Stimulated activated CD4-positive, alpha-beta T cell treated with anti-CD3 and anti-CD28 coated beads, TNF-alpha, amount 100 ng/mL, for 4 hours (primary cell): Measurements from ENCODE around the gene RXRG.

Experiments used
- DNase-seq, 3 experiments: peaks; one replicate each; pipeline ENCODE4 v3.0.0-alpha.2; 2020; ENCODE audit warnings: low read depth in 3 of 3

Gene RXRG

DNA sequence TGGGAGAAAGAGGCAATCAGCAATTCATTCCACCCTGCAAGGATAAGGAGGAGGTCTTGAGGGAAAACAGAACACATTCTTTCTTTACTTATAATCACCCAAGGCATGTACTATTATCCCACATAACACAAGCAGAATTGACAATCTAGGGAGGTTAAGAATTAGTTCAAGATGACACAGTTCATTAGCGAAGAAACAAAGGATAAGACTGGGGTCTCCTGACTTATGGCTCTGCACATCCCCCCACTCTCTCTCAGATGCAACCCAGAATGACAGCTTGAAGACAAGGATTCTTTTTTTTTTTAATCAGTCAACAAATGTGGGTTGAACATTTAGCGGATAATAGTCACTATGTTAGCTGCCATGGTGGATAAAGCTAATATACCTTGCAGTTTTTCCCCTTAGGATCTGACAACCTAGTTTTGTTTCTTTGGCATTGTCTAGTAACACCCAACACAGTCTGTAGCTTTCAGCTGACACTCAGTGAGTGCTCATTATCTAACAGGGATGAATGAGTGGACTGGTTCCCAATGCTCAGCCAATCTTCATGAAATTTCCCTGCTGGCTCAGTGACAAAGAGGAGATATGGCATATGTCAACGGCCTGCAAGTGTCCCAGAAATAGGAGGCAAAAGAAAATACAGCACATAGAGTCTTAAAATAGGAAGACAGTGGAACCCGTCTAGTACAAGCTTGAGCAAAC is 35.1 kb downstream of the RXRG start:
- no peak for DNase-seq

DNA sequence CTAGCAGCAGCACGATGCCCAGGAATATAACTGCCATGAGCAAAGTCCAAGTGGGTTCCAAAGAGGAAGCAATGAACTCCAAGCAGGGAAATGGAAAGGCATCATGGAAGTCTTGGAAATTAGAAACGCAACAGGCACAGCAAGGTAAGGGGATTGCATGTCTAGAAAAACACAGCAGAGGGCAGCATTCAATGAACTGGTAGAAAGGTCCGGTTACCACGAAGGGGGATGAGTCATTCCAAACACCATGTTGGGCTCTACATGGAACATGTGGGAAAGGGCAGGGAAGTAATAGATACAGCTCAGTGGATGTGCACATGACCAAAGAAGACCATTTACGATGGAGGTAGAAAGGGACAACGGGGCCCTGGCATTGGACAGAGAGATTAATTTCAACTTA is 36.4 kb downstream of the RXRG start:
- DNase-seq, result no peak

DNA sequence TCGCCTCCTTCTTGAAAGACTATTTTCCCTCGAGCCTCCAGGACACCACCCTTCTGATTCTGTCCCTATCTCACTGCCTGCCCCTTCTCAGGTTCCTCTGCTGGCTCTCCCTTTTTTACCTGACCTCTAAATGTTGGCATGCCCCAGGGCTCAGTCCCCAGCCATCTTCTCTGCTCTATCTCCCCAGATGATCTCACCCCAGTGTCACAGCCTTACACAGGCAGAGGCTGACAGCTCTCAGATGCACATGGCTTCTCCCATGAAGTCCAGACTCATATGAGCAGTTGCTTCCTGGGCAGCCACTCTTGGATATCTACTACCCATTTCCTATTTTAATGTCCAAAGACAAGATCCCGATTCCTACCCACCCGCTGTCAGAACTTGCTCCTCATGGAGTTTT is 37.5 kb downstream of the RXRG start:
- no peak for DNase-seq

DNA sequence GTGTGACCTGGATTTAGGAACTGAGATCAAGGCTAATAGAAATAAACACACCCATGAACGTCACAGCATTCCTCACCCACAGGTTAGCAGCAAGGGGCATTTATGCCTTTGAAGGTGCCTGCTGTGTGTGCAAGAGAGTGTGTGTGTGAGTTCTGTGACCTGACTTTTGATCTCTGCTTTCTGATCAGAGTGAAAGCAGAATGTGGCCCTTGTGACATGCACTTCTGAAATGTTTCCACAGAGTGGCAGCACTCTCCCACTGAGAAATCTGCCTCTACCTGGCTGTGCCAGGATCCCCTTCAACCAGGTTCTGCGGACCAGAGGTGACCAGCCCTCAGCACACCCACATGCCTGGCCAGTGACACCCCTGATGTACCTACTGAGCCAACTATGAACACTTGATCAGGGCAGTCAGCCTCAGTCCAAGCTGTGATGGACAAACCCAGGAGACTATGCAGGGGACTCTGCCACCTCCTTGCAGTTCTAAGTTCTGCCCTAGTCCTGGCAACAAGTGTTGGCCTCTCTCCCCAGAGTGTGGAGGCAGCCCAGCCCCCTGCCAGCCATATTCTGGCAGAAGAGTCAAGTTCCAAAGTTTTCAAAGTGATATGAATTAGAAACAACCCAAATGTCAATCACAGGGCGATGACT is 41.0 kb downstream of the RXRG start:
- no peak for DNase-seq

DNA sequence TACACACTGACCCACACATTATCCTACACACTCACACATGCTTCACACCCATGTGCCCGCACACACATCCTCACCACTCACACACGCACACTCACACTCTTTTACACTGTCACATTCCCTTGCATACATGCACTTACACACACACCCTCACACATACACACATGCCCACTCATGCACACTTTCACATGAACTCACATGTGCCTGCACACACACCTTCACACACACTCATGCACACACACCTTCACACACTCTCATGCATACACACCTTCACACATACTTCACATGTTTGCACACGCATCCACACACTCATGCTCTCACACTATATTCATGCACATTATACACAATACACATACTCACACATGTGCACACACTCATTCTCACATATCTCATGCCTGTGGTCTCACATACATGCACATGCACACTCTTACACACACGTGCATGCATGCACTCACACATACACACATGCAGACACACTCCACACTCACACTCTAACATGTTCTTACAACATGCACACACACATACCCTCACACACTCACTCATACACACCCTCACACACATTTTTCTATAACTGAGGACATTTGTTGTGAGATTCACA is 42.3 kb downstream of the RXRG start:
- DNase-seq, result no peak

DNA sequence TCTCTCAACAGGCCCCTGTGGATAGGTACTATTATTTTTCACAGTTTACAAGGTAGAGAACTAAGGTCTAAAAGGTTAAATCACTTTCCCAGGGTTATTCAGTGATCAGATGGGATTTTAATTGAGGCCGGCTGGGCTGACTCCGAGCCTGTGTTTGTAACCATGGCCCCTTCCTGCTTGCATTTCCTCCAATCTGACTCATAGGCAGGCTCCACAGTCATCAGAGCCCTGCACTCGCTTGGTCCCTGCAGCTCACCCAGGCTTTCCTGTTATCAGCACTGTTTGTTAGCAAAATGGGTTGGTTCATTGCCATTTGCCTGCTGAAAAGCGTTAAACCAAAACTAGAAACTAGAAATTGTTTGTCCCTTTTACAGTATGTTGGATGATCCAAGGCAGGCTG is 47.0 kb downstream of the RXRG start:
- DNase-seq, result no peak

DNA sequence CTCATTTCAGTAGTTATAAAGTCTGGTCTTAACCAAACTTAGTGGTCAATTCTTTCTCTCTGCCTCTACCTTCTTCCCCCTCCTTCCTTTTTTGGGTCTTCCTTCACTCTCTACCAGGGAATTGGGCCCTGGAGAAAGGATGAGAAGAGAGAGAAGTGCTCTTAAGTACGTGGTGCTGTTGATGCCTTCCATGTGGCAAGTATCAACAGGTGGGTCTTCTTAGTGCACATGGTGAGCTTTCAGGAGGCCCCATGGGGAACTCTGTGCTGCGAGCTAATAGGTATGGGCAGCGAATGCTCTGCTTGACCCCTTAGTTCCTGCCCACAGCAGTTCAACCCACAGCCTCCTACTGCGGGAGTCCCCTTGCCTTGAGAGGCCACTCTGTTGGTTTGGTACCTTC is 49.0 kb downstream of the RXRG start:
- no peak for DNase-seq

DNA sequence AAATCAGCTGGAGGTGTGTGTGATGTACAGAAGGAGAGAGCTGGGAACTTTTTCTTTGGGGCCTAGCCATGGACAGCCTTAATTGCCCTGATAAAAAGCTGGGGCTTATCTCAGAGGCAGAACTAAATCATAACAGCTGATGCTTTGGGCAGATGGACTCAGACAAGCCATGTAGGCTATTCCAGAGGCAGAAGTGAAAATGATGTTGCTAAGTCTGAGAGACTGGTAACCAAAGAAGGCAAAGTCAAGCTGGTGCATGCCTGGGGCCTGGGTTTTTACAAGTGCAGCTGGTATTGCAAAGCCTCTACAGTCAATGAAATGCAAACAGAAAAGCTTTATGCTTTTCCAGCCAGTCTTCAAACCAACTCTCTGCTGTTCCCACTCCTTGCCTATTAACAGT is 49.4 kb downstream of the RXRG start:
- no peak for DNase-seq

DNA sequence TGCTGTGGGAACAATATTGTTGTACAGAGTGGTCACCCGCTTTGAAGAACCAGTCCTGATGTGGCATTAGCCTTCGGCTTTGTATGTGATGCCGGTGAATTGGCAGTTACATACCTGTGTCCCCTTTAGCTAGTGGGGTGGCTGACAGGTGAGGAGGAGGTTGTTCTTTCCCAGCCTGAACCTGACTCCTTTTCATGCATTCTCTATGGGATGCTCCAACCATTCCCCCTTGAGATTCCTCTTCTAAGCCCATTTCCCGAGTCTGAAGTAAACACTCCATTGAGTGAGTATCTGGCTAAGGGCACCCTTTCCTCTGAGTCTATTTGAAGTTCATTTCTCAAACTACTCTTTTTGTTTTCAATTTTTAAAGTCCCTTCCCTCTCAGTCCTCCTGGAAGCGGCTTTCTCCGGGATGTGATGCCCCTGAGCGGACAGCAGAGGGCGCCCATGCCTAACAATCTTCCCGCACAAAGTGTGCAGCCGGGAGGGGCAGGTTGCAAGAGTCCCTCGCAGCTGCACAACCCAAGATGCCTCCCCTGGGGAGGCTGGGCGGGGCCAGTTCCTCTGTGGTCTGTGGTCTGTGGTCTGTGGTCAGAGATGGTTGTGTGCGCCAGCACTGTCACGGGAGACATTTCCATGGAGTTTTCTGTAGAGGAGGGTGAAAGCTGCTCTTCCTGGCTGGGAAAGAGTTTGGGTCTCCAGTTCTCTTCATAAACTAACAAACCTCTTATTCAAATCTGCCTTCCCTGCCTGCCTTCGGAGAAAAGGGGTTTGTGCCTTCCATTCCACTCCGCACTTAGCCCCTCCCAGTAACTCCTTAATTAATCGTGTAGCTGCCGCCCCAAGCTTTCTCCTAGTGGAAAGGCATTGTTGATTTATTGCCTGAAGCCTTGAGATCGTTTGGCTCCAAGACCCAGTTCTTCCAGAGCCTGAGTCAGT is 52.0 kb downstream of the RXRG start:
- DNase-seq, result peak; percentile 46 to 79 (median 71)

DNA sequence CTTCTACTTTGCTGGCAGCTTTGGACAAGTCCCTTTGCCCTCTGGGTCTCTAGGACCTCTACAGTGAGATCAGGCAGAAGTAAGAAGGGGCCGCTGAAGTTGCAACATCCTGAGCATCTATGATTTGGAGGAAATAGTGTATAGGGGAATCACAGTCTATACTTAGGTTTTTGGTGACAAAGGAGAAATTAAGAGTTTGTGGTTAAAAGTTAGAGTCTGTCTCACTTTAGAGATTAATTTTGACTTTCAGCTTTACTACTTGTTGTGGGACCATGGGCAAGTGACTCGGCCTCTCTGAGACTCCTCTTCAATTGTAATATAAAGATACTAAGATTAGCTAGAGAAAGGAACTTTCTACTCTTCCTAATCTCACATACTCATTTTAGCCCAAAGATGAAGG is 55.3 kb downstream of the RXRG start:
- no peak for DNase-seq

DNA sequence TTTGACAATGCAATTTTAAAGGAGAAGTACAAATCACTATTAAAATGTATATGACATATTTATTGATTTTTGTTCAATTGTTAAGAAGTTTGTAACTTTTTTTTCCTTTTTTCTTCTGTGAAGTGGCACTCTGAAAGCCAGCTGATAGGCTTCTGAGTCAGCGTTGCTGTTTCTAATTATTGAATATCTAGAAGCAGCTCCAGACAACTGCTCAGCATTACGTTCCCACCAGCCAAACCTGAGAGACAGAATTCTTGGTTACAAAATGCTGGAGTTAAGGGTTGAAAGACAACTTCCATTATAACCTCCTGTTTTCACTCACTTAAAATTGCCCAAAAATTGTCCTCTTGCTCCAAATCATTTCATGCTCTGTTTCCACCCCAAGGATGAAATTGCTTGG is 57.0 kb downstream of the RXRG start:
- no peak for DNase-seq

DNA sequence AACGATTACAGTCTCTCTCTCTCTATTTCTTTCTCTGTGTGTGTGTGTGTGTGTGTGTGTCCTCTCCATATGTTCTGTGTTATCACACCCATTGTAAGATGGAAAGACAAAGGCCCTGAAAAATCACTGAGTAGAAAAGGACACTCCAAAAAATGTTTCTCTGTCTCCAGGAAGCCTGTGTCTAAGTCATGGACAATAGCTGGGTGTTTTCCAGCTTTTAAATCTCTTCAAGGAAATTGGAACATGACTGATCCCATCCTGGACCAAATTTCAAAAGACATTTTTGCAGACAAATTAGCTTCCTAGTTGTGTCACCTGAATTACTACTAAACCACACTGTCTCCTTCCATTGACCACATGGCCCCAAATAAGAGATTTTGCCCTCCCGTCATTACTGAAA is 57.4 kb downstream of the RXRG start:
- DNase-seq, result no peak

DNA sequence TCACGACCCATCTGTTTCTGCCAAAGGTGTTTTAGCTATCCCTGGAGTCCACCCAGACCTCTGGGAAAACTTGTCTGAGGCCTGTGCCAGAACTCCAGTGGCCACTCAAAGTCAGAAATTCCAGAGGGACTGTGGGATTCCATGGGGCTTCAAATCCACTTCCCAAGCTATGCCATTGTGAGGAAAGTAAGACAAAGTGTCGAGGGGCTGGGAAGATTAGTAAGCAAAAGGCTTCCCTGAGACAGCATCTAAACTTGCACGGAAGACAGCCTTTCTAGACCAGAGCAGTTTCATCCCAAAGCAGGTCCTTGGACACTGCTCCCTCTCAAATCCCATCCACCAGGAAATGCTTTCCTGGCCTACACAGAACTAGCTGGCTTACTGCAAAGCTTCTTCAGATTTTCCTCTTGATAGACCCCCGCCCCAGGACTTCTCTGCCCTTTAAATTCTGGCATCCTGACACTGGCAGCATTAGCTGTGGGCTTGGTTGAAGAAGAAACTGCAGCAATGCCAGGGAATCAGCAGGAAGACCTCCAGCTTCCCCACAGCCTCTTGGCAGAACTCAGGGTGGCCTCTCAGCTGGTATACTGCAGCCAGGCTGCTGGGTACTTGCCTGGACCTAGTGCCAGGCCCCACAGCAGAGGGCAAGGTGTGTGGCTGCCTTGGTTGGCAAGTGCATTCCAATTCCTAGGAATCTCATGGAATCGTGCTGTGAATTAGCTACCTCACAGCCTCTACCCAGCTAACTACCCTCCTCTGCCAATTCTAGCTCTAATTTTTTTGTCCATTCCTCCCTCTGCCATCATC is 61.1 kb downstream of the RXRG start:
- no peak for DNase-seq

DNA sequence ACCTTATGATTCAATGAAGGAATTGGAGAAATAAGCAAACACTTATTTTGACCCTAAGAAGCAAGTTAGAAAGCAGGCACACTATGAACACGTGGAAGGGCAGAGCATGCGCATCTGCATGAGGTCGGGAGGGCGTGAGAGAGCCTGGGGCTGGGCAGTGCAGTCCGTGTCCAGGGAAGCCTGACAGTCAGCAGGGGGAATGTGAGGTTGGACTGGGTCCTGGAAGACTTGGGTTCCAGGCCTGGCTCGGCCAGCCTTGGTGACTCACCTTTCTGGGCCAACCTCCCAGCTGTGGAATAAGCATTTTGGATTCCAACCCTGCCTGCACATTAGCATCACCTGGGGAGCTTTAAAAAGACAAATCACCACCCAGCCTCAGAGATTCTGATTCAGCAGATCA is 61.9 kb downstream of the RXRG start:
- no peak for DNase-seq

DNA sequence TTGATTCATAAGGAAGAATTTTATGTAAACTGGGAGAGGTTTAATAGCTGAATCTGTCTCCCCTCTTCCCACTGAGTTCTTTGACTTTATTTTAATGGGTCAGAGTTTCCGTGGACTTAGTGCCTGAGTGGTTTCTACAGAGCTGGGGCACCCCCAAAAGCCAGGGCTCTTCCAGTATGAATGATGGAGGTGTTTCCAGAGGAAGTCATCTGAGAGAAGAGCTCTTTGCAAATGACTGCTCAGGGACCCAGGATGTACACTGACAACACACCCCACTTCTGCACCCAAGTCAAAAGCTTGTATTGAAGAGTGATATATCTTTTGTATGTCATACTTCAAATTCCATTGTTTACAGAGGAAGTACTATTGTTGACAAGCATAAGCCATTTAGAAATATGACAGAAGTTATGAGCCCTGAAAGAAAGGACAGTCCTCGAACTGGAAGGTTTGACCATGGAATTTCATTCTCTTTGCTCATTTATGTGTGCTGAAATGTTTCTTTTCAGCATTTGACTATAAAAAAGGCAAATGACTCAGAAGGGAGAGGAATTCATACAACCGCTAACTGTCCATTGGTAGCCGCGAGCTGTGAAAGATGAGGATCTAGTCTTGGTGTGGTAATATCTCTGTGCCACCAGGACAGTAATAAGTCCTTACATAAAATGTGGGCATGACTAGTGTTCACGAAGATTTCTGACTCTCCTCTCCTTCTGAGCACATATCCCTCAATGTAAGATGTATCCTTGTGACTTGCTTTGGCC is 63.0 kb downstream of the RXRG start:
- DNase-seq, result no peak

DNA sequence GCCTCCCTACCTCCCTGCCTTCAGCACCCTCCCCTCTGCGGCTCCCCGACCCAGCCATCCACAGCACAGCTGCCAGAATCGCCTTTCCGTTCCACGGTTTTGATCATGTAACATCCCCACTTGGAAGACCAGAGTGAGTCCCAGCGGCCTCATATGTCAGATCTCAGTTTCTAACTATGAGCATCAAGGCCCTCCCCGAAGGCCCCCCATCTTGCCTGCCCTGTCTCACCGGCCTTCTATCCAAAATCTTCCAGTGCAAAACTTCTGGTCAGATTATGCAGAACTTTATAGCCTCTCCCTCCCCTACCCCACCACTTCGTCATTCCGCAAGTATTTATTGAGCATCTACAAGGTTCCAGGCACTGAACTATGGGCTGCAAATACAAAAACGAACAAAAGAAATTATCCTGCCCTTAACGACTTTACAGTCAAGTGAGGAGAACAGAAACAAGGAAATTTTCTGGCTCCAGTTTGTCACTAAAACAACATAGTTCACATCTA is 68.1 kb downstream of the RXRG start:
- no peak for DNase-seq

DNA sequence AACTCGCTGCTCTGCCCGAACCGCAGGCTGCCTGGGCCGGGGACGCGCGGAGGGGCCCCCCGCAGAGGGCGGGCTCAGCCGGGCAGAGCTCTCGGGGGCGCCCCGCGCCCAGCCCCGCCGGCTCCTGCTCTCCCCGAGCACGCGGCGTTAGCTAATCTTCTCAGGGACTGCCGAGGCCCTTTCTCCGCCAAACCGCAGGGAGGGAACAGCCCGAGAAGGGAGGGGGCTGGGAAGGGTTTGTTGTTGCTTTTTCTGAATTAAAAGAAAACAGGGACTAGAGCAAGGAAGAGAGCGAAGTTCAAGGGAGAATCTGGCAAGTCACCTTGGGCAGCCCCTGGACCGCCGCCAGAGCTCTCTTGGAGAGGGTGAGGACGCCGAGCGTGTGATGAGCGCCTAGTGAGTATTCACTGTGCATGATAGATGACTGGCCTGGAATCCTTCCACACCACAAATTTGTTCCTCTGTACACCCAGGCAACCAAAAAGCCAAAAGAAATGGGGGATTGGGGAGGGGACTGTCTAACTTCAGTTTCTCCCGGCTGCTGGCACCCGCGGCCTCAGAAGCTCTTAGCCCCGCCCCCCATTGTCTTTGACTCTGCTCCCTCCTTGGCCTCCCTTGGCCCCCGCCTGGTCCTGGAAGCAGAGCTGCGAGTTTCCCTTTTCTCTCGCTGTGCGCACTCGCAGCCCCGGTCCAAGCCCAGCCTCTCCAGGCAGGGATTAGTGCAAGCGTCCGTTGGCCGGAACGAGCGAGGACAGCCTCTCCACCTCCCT is 68.7 kb downstream of the RXRG start:
- DNase-seq, result peak in 1 of 3 experiments; percentile 7

DNA sequence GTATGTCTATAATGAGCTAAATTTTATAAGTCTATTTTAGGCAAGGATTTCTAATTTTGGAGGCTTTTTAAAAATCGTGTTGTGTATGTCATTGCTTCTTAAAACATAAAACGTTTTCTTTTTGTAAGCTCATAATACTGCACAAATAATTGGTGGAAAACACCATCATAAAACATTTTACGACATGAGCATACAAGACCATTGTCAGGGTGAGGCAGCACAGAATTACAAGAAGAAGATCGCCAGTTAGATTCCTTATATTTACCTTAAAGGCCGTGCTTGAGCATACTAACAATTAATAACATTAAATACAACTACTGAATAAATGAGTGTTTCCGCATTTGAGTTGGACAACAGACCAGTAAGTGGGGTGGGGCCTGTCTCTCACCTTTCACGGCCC is 69.3 kb downstream of the RXRG start:
- DNase-seq, result no peak

DNA sequence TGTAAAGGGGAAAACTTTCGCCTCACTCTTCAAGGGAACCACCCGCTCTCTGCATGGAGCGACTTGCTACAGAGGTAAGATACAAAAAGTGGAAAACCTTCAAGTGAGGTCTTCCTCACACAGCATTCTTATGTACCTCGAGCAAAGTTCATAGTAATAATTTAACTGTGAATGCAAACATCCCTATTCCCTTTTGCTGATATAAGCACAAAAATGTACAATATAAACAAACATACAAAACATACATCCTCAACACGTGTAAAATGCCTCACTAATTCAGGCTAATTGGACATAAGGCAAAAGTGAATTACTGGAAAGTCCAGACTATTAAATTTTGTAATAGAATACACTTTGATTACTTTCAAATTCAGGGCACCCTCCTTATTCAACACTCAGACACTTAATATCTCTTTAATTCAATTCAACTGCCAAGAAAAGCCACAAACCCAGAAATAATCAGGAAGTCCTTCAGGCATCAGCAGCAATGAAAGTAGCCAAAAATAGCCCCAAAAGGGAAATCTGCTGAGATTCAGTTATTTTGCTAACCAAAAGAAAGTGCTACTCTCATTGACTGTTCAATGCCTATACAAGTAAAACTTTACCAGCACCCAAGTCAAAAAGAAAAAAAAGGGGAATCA is 73.2 kb downstream of the RXRG start:
- DNase-seq, result no peak
